Adrenal gland (tissue), 12 donors: Measurements from ENCODE around the gene EPM2A. TPM values are rescaled to one million over a fixed set of nuclear protein-coding genes. Genes with fewer than 3 reads are reported as not detected.

Experiments used
- DNase-seq, 7 donors: peaks; one replicate each; pipeline ENCODE4 v3.0.0-alpha.2; 2019 to 2020
- H3K27ac ChIP-seq, 5 donors: fragments of 200-600 bp; sonication (generic) in 4 of 5; 1 replicate in 3 of 5; 2 replicates in 2 of 5; pipeline versions ENCODE4 v1.5.1 to v1.8.0; 2016 to 2020; ENCODE audit warnings: mild to moderate bottlenecking in 1 of 5
- H3K27me3 ChIP-seq: fragments of 200-600 bp; 2 replicates; pipeline ENCODE4 v1.8.0; 2021
- H3K36me3 ChIP-seq, 2 donors: fragments of 200-600 bp; replicated peaks in 1 of 2; 1 replicate in 1 of 2; 2 replicates in 1 of 2; pipeline versions ENCODE4 v1.5.1 to v1.8.0; 2018 to 2022
- H3K4me1 ChIP-seq, 2 donors: fragments of 200-600 bp; replicated peaks in 1 of 2; 1 replicate in 1 of 2; 2 replicates in 1 of 2; pipeline versions ENCODE4 v1.5.1 to v1.8.0; 2018 to 2021
- H3K4me3 ChIP-seq, 4 donors: fragments of 200-600 bp; sonication (generic) in 3 of 4; one replicate each; pipeline ENCODE4 v1.5.1; 2016 to 2018
- H3K9me3 ChIP-seq, 3 donors: fragments of 200-600 bp; sonication (generic) in 1 of 3; replicated peaks in 1 of 3; 1 replicate in 2 of 3; 2 replicates in 1 of 3; pipeline versions ENCODE4 v1.5.1 to v1.8.0; 2016 to 2021
- CTCF ChIP-seq, 6 experiments: fragments of 450-650 bp in 4 of 6; fragments of 200-600 bp in 2 of 6; sonication (generic) in 1 of 6; IDR thresholded peaks; 1 replicate in 5 of 6; 2 replicates in 1 of 6; pipeline versions ENCODE4 v1.5.1 to v1.8.0; 2016 to 2021; ENCODE audit warnings: antibody characterized with exemption in 6 of 6, mild to moderate bottlenecking in 2 of 6, moderate library complexity in 1 of 6
- POLR2A ChIP-seq, 2 donors: fragments of 450-650 bp; IDR thresholded peaks; one replicate each; pipeline ENCODE4 v1.6.1; 2017; ENCODE audit warnings: antibody characterized with exemption in 2 of 2, mild to moderate bottlenecking in 2 of 2, moderate library complexity in 1 of 2
- WGBS, 4 donors: extraction: QIAGEN DNeasy Blood & Tissue Kit in 2 of 4; methylation state at CpG; one replicate each; pipeline versions ENCODE4 v1.1.5 to v1.1.7; 2013 to 2017; 5-methylcytosine and 5-hydroxymethylcytosine counted together
- intact Hi-C, 2 donors: fragments of 100-400 bp; cut with DNase I; formaldehyde crosslinking; loops; one replicate each; pipeline versions ENCODE4 v1.14.1 to v1.15.0; 2022 to 2023
- polyA plus RNA-seq, 3 donors: library from polyadenylated mRNA; stranded (reverse); fragments of 200-250 nt in 2 of 3; fragments of 350-450 nt in 1 of 3; fragmentation: Illumina TruSeq in 1 of 3; extraction: RNeasy Lipid Tissue Mini Kit (QIAGEN cat#74804) in 1 of 3; gene quantifications; one replicate each; pipeline ENCODE4 v1.2.3, GENCODE V29; 2013 to 2014
- total RNA-seq, 9 donors: library from RNA; depleted of rRNA in 4 of 9; stranded (reverse); fragments of >200 nt in 4 of 9; fragments of 120-200 nt in 1 of 9; fragmentation: NEBNext Ultra II Directional in 1 of 9; extraction: Animal tissue kit (Norgen Biotek cat#: 25700) in 1 of 9; gene quantifications; one replicate each; pipeline versions ENCODE4 v1.1.0 to v1.2.4, GENCODE V29; 2013 to 2023
- donor health status: healthy with polysubstance abuse.
- donor health status: Bipolar disorder and iron deficiency.
- donor health status: DM: yes; HTN: yes; CAD: no.
- donor health status: DM: no; HTN: no; CAD: no.
- donor health status: DM: no; HTN: no; CAD: no.
- donor health status: DM: yes; HTN: yes; CAD: no.

EPM2A gene
- total and polyA plus RNA-seq, 12 donors, result 3.8 to 32.8 (median 13.3) TPM

GRCh38 chr6:145656128-145656527 lies 79.2 kb downstream of the EPM2A start:
- Histone ChIP-seq H3K27ac (no peak overlapping the region), H3K9me3 (no peaks in the 10 kb centered on the region), H3K4me3 (no peak overlapping the region), H3K36me3 (no peaks in the 10 kb centered on the region), H3K27me3 (no peaks in the 10 kb centered on the region), H3K4me1 (no peaks in the 10 kb centered on the region)
- 90 to 100% (median 96%) methylated on average over 1 of the region's 1 CpG for WGBS, 4 donors
- intact Hi-C loops, result no loop called here
- no peak for DNase-seq
- TF ChIP-seq POLR2A (IDR thresholded peaks at IDR 0.05) (no peak), CTCF (IDR thresholded peaks at IDR 0.05) (no peak)

GRCh38 chr6:145652572-145652971 lies 82.7 kb downstream of the EPM2A start:
- 79 to 93% (median 91%) methylated on average over 1 of the region's 1 CpG for WGBS, 4 donors
- Histone ChIP-seq H3K36me3 (no peaks in the 10 kb centered on the region), H3K4me1 (no peaks in the 10 kb centered on the region), H3K9me3 (no peaks in the 10 kb centered on the region), H3K27ac (no peak overlapping the region), H3K4me3 (no peak overlapping the region), H3K27me3 (no peaks in the 10 kb centered on the region)
- no peak for DNase-seq
- intact Hi-C loops, result no loop called here
- no peak for TF ChIP-seq CTCF (IDR thresholded peaks at IDR 0.05)
- TF ChIP-seq POLR2A (IDR thresholded peaks at IDR 0.05), result no peak

- Histone ChIP-seq H3K9me3 (no peaks in the 10 kb centered on the region), H3K27me3 (no peaks in the 10 kb centered on the region), H3K27ac (no peak overlapping the region), H3K36me3 (no peaks in the 10 kb centered on the region), H3K4me3 (no peak overlapping the region), H3K4me1 (no peaks in the 10 kb centered on the region)
- WGBS, 4 donors, result 93 to 98% (median 96%) methylated on average over 2 of the region's 2 CpGs
- DNase-seq, result no peak
- TF ChIP-seq CTCF (IDR thresholded peaks at IDR 0.05) (no peak), POLR2A (IDR thresholded peaks at IDR 0.05) (no peak)
- intact Hi-C loops, result no loop called here
Observed at GRCh38 chr6:145651988-145652387, 83.3 kb downstream of the EPM2A start.

- no peaks in the 10 kb centered on the region for H3K36me3 ChIP-seq
- TF ChIP-seq POLR2A (IDR thresholded peaks at IDR 0.05) (no peak), CTCF (IDR thresholded peaks at IDR 0.05) (no peak)
- no peak overlapping the region for H3K27ac ChIP-seq
- no peaks in the 10 kb centered on the region for H3K4me1 ChIP-seq
- no peaks in the 10 kb centered on the region for H3K27me3 ChIP-seq
- H3K9me3 ChIP-seq, result no peaks in the 10 kb centered on the region
- H3K4me3 ChIP-seq, result no peak overlapping the region
- intact Hi-C loops, result no loop called here
- 95 to 98% (median 98%) methylated on average over 4 of the region's 4 CpGs for WGBS, 4 donors
- no peak for DNase-seq
Observed at GRCh38 chr6:145648149-145648548, 87.2 kb downstream of the EPM2A start.
